Fibroblast of the aortic adventitia (primary cell): Measurements from ENCODE around the gene GRIK2. TPM values are rescaled to one million over a fixed set of nuclear protein-coding genes. Genes with fewer than 3 reads are reported as not detected.
A peak's percentile ranks its signal among the peaks of the same experiment; 100 is the strongest.

ENCODE experiments used
- DNase-seq: peaks from one replicate; pipeline ENCODE4 v3.0.0-alpha.2; 2010; ENCODE audit warnings: low read depth
- H3K4me3 ChIP-seq: 2 replicates; pipeline ENCODE4 v1.5.1; 2011; ENCODE audit warnings: low read depth, mild to moderate bottlenecking, control low read depth, low read length, moderate library complexity
- CTCF ChIP-seq: IDR thresholded peaks from 2 replicates; pipeline ENCODE4 v1.5.1; 2011; ENCODE audit warnings: mild to moderate bottlenecking, low read length, control low read depth, inconsistent platforms; ENCODE audit not compliant: insufficient read depth
- total RNA-seq: library from RNA; depleted of rRNA; stranded (reverse); fragments of >200 nt; gene quantifications from 2 replicates; pipeline ENCODE4 v1.2.3, GENCODE V29; 2012; ENCODE audit warnings: low replicate concordance

Gene GRIK2
- total RNA-seq, 1 donor, result 8.9 TPM

DNA sequence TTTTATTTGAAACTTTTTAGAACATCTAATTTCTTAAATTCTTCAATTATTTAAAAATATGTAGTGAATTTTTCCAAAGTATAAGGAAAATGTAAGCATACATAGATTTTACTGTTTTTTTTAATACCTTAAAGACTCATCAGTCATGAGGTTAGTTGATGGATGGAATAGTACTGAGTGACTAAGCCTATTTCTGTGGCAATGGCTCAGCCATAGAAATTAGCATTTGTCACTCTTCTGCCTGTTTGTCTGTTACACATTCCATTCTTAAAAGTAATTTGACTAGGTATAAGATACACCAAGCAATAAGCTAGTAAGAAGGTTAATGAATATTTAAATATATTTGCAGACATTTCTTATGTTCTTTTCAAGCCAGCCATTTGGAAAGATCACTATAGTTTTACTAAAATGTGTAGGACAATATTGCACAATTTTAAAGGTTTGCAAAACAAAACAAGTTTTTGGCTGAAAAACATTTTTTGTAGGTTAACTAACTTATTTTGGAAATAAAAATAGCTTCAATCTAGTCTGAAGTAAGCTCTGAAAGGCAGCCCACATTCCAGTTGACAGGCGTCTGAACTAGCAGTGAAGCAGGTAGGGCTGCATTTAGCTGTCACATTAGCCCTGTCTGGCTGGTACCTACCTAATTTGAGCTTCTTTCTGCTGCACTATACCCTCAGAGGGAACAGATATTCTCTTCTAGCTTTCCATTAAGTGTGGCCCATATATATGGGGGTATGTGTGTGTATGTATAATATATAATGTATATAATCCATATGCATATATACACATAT, 385.7 kb downstream of the GRIK2 start:
- no peak for TF ChIP-seq CTCF
- no peak overlapping the region for H3K4me3 ChIP-seq
- peak; percentile 15 for DNase-seq

GRCh38 chr6:101783287-101783686, 389.8 kb downstream of the GRIK2 start:
- TF ChIP-seq CTCF, result no peak
- H3K4me3 ChIP-seq, result no peak overlapping the region
- no peak for DNase-seq

GRCh38 chr6:101784094-101784493, 390.6 kb downstream of the GRIK2 start:
- H3K4me3 ChIP-seq, result no peak overlapping the region
- no peak for TF ChIP-seq CTCF
- DNase-seq, result no peak

DNA sequence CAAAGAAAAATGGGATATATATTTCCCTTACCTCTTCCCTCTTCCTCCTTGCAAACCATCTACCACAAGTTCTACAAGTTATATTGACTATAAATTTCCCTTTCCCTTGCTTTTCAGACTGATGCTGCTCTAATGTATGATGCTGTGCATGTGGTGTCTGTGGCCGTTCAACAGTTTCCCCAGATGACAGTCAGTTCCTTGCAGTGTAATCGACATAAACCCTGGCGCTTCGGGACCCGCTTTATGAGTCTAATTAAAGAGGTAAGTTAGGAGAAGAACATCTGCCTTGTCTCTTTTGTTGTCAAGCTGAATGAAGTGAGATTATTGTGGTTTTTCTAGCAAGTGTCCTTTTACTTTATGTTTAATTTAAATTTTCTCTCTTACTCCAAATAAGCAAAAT, 406.0 kb downstream of the GRIK2 start:
- TF ChIP-seq CTCF, result no peak
- H3K4me3 ChIP-seq, result no peak overlapping the region
- no peak for DNase-seq

GRCh38 chr6:101800598-101800997, 407.1 kb downstream of the GRIK2 start:
- no peak for DNase-seq
- no peak for TF ChIP-seq CTCF
- no peak overlapping the region for H3K4me3 ChIP-seq

- TF ChIP-seq CTCF, result no peak
- peak; percentile 55 for DNase-seq
- no peak overlapping the region for H3K4me3 ChIP-seq
Measured at GRCh38 chr6:101803136-101803535, 409.6 kb downstream of the GRIK2 start.

DNA sequence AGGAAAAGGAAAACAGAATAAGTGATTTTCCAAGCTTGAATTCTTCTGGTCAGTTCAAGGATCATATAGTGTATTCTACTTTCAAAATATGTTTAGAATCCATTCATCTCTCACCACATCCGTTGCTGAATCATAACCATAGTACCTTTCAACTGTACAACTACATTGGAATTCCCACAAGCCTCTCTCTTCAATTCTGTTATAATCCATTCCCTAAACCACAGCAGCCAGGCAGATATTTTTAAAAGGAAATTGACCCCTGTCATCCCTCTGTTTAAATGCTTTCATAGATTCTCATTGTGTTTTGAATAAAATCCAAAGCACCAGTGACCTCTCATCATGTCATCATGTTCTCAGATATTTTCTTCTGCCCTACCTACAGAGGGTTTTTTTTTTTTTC, 412.7 kb downstream of the GRIK2 start:
- no peak for TF ChIP-seq CTCF
- no peak overlapping the region for H3K4me3 ChIP-seq
- DNase-seq, result peak; percentile 89
